ENCODE measurements around the gene PLCD1.

PLCD1 gene

GRCh38 chr3:37968813-37969595, 60.4 kb downstream of the PLCD1 start:
- H3K4me3 ChIP-seq (ENCODE audit: low read depth, low read length), result no peak overlapping the region
- no peak for DNase-seq (ENCODE audit: low read depth)
- TF ChIP-seq CTCF (IDR thresholded peaks at IDR 0.05; ENCODE audit: insufficient read depth, low read depth, low read length, missing control alignments), result no peak

DNA sequence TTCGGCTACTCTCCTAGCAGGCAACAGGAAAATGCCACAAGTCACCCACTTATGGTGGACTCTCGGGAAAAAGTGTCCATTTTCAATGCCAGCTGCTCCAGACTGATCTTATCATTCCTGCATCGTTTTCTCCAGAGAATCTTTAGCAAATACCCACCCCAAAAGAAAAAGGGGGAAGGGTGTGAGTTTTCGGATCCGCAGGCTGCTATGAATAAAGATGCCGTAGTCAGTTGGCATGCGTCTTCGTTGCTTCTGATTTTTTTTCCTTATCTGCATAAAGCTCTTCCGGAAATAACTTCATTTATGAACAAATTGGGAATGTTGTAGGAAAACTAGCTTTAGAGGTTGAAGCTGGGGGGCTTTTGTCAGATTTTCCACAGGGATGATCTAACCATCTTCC, 61.2 kb downstream of the PLCD1 start:
- no peak overlapping the region for H3K4me3 ChIP-seq (ENCODE audit: low read depth, low read length)
- no peak for DNase-seq (ENCODE audit: low read depth)
- TF ChIP-seq CTCF (IDR thresholded peaks at IDR 0.05; ENCODE audit: insufficient read depth, low read depth, low read length, missing control alignments), result no peak

DNA sequence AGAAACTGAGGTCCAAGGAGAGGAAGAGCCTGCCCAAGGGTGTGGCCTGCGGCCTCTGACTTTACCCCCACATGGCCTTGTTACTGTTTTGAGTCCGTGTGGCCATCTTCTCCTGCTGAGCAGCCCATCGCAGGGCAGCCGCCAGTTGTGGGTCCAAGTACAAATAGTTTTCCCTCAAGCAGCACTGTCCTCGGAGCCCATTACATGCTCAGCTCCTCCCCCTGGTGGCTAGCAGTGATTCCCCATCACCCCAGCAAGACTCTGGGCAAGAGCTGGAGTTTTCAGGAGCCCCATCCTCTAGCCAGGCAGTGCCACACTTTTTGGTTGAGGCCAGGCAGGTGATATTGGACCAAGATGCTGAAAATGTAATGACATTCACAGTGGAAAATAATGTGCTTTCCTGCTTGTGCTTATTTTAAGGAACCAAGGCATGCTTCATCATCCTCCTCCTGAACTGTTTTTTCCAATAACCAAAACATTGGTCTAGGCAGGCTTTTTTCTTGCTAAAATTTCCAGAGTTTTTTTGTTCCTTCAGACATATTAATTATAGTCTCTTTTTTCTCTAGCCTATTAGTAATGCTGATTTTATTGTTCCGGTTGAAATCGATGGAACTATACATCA, 62.1 kb downstream of the PLCD1 start:
- DNase-seq (ENCODE audit: low read depth), result peak; percentile 77
- TF ChIP-seq CTCF (IDR thresholded peaks at IDR 0.05; ENCODE audit: insufficient read depth, low read depth, low read length, missing control alignments), result peak; percentile 95
- H3K4me3 ChIP-seq (ENCODE audit: low read depth, low read length), result no peak overlapping the region

DNA sequence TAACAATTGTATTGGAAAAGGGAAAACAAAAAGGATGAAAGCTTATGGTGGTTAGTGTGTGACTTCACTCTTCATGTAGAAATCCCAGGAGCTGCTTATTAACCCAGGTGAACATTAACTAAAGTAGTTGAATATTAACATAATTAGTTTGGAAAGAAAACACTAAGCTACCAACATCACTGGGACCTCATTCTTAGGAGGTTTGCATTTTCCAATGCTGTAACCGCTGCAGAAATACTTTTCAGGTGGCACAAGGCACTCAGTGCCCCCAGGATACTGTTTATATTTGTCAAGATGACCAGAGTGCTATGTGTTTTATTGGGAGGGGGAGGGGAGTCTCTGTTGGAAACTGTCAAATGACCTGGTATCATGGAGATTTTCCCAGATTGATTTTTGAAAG, 64.7 kb downstream of the PLCD1 start:
- no peak for TF ChIP-seq CTCF (IDR thresholded peaks at IDR 0.05; ENCODE audit: insufficient read depth, low read depth, low read length, missing control alignments)
- H3K4me3 ChIP-seq (ENCODE audit: low read depth, low read length), result no peak overlapping the region
- no peak for DNase-seq (ENCODE audit: low read depth)

- TF ChIP-seq CTCF (IDR thresholded peaks at IDR 0.05; ENCODE audit: insufficient read depth, low read depth, low read length, missing control alignments), result no peak
- DNase-seq (ENCODE audit: low read depth), result no peak
- H3K4me3 ChIP-seq (ENCODE audit: low read depth, low read length), result no peak overlapping the region
Observed at GRCh38 chr3:37964146-37964545, 65.3 kb downstream of the PLCD1 start.

GRCh38 chr3:37963635-37964034, 65.8 kb downstream of the PLCD1 start:
- H3K4me3 ChIP-seq (ENCODE audit: low read depth, low read length), result no peak overlapping the region
- no peak for DNase-seq (ENCODE audit: low read depth)
- TF ChIP-seq CTCF (IDR thresholded peaks at IDR 0.05; ENCODE audit: insufficient read depth, low read depth, low read length, missing control alignments), result no peak

All from GM12865 (cell line).